Breast epithelium (tissue), 3 donors: ENCODE results near the gene TENM4.

Experiments used
- POLR2A ChIP-seq: fragments of 450-650 bp; IDR thresholded peaks from one replicate; pipeline ENCODE4 v1.6.1; 2016; ENCODE audit warnings: antibody characterized with exemption, mild to moderate bottlenecking, moderate library complexity
- TF ChIP-seq, protein P1 (sequence below), 3 donors: fragments of 450-650 bp; IDR thresholded peaks; one replicate each; pipeline ENCODE4 v1.5.1; 2016 to 2017; ENCODE audit warnings: antibody characterized with exemption in 3 of 3, mild to moderate bottlenecking in 3 of 3, moderate library complexity in 3 of 3

DNA sequence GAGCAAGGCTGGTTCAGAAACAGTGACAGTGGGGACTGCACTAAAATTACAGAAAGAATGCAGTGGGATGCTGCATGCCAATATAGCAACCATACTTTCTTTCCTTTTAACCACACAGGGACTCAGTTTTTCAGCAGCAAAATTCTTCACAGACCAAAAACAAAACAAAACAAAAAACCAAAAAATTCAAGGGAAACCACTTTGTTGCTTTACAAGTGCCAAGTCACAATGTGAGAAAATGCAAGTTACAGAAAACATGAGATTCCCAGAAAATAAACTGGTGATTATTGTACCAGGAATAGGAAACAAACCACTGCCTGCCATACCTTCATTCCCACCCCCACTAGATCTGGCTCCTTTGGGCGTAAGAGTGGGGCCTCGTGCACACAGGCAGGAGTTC, 52.6 kb downstream of the TENM4 start:
- TF ChIP-seq, protein P1, sequence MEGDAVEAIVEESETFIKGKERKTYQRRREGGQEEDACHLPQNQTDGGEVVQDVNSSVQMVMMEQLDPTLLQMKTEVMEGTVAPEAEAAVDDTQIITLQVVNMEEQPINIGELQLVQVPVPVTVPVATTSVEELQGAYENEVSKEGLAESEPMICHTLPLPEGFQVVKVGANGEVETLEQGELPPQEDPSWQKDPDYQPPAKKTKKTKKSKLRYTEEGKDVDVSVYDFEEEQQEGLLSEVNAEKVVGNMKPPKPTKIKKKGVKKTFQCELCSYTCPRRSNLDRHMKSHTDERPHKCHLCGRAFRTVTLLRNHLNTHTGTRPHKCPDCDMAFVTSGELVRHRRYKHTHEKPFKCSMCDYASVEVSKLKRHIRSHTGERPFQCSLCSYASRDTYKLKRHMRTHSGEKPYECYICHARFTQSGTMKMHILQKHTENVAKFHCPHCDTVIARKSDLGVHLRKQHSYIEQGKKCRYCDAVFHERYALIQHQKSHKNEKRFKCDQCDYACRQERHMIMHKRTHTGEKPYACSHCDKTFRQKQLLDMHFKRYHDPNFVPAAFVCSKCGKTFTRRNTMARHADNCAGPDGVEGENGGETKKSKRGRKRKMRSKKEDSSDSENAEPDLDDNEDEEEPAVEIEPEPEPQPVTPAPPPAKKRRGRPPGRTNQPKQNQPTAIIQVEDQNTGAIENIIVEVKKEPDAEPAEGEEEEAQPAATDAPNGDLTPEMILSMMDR (IDR thresholded peaks at IDR 0.05) = no peak
- no peak for TF ChIP-seq POLR2A
